HG02623 (cell line): Measurements from ENCODE around the gene ABO.
"Not testable (repeated sequence)": the region's sequence is repeated elsewhere in the genome, so short reads cannot be mapped to it uniquely, and the experiment has no call there.

ENCODE experiments used
- ATAC-seq: cut with Tn5 transposase; IDR thresholded peaks from one replicate; pipeline ENCODE4 v1.9.1; 2021; ENCODE audit warnings: moderate library complexity; ENCODE audit not compliant: unreplicated experiment

Gene ABO

GRCh38 chr9:133264235-133264764, 10.7 kb downstream of the ABO start:
- no peak for ATAC-seq

- no peak for ATAC-seq
Measured at GRCh38 chr9:133263557-133263956, 11.4 kb downstream of the ABO start.

GRCh38 chr9:133262226-133262625, 12.8 kb downstream of the ABO start:
- no peak for ATAC-seq

GRCh38 chr9:133261753-133262120, 13.3 kb downstream of the ABO start:
- no peak for ATAC-seq

GRCh38 chr9:133261103-133261752, 13.8 kb downstream of the ABO start:
- no peak for ATAC-seq

GRCh38 chr9:133260334-133261102, 14.5 kb downstream of the ABO start:
- no peak for ATAC-seq

- no peak for ATAC-seq
Measured at GRCh38 chr9:133258061-133259015, 16.7 kb downstream of the ABO start.

- no peak for ATAC-seq
Measured at GRCh38 chr9:133257465-133257956, 17.5 kb downstream of the ABO start.

- ATAC-seq = no peak
Measured at GRCh38 chr9:133256686-133257091, 18.3 kb downstream of the ABO start.

- no peak for ATAC-seq
Measured at GRCh38 chr9:133256136-133256461, 18.9 kb downstream of the ABO start.

- no peak for ATAC-seq
Measured at GRCh38 chr9:133255371-133256135, 19.4 kb downstream of the ABO start.

- ATAC-seq = no peak
Measured at GRCh38 chr9:133254471-133254870, 20.5 kb downstream of the ABO start.

- no peak for ATAC-seq
Measured at GRCh38 chr9:133253268-133253667, 21.7 kb downstream of the ABO start.

- no peak for ATAC-seq
Measured at GRCh38 chr9:133252301-133253020, 22.5 kb downstream of the ABO start.

GRCh38 chr9:133251773-133252172, 23.2 kb downstream of the ABO start:
- ATAC-seq = no peak

GRCh38 chr9:133251221-133251620, 23.8 kb downstream of the ABO start:
- ATAC-seq = not testable (repeated sequence)

GRCh38 chr9:133250741-133251170, 24.2 kb downstream of the ABO start:
- no peak for ATAC-seq

GRCh38 chr9:133249337-133249736, 25.7 kb downstream of the ABO start:
- ATAC-seq = no peak

GRCh38 chr9:133248726-133249295, 26.2 kb downstream of the ABO start:
- ATAC-seq = no peak
